SK-N-MC (cell line): ENCODE measurements around the gene PLAAT5.
"Not testable (repeated sequence)": the region's sequence is repeated elsewhere in the genome, so short reads cannot be mapped to it uniquely, and the experiment has no call there.

Source experiments
- DNase-seq: peaks from one replicate; pipeline ENCODE4 v3.0.0-alpha.2; 2011; ENCODE audit warnings: low read depth, low spot score
- H3K27ac ChIP-seq: fragments of 200-600 bp; sonication (generic); 2 replicates; pipeline ENCODE4 v1.5.1; 2016; ENCODE audit warnings: mixed run types
- H3K36me3 ChIP-seq: fragments of 200-600 bp; sonication (generic); 2 replicates; pipeline ENCODE4 v1.6.1; 2017; ENCODE audit warnings: antibody characterized with exemption, low read length, mixed read lengths; ENCODE audit not compliant: insufficient read depth
- H3K4me3 ChIP-seq: fragments of 200-600 bp; sonication (generic); 2 replicates; pipeline ENCODE4 v1.5.1; 2016
- H3K9ac ChIP-seq: fragments of 200-600 bp; sonication (generic); 2 replicates; pipeline ENCODE4 v1.8.0; 2017; ENCODE audit warnings: mixed run types, mixed read lengths; ENCODE audit not compliant: insufficient read length
- H3K9me3 ChIP-seq: fragments of 200-600 bp; sonication (generic); 2 replicates; pipeline ENCODE4 v1.6.1; 2017; ENCODE audit warnings: low read depth, mild to moderate bottlenecking, antibody characterized with exemption, low read length, moderate library complexity, mixed read lengths
- EZH2 ChIP-seq: fragments of 200-600 bp; sonication (generic); IDR thresholded peaks from one replicate; pipeline ENCODE4 v1.6.1; 2017; ENCODE audit warnings: antibody characterized with exemption
- FOXP2 ChIP-seq: optimal IDR thresholded peaks from 2 replicates; pipeline ENCODE3; 2011; ENCODE audit warnings: mild to moderate bottlenecking, moderate library complexity; ENCODE audit not compliant: insufficient read depth; ENCODE audit errors: extremely low read length, control extremely low read depth
- POLR2AphosphoS5 ChIP-seq: IDR thresholded peaks from 2 replicates; pipeline ENCODE4 v1.6.1; 2012; ENCODE audit warnings: mild to moderate bottlenecking, low read depth, low read length, borderline replicate concordance

The PLAAT5 gene

DNA sequence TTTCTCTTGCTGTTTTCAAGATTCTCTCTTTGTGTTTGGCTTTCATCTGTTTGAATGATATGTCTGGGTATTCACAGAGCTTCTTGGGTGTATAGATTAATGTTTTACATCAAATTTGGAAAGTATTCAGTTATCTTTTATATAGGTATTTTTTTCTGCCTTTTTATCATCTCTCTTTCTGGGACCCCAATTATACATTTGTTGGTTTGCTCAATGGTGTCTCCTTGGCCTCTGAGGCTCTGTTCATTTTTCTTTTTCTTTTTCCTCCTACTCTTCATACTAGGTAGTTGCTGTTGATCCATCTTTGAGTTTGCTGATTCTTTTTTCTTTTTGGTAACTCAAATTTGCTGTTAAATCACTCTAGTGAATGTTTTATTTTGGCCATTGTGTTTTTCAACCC lies 14.3 kb downstream of the PLAAT5 start:
- H3K9ac ChIP-seq, result no peak overlapping the region
- DNase-seq, result no peak
- H3K27ac ChIP-seq, result no peak overlapping the region
- TF ChIP-seq POLR2AphosphoS5, result no peak
- TF ChIP-seq FOXP2, result no peak
- TF ChIP-seq EZH2, result no peak
- H3K9me3 ChIP-seq, result no peaks in the 10 kb centered on the region
- no peak overlapping the region for H3K4me3 ChIP-seq
- no peaks in the 10 kb centered on the region for H3K36me3 ChIP-seq

DNA sequence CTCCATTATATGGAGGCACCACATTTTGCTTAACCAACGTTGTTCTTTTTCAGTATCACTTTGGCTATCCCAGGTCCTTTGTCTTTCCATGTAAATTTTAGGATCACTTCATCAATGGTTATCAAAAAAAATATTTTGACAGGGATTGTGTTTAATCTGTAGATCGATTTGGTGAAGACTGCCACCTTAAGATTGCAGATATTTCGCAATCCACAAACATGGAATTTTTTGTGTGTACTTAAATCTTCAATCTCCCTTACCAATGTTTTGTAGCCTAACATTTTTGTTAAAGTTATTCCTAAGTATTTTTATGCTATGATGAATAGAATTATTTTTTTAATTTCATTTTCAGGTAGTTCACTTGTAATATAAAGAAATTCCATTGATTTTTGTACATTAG lies 18.6 kb downstream of the PLAAT5 start:
- no peak for TF ChIP-seq FOXP2
- no peak for TF ChIP-seq POLR2AphosphoS5
- no peak for TF ChIP-seq EZH2
- no peaks in the 10 kb centered on the region for H3K9me3 ChIP-seq
- H3K4me3 ChIP-seq, result no peak overlapping the region
- no peak overlapping the region for H3K9ac ChIP-seq
- DNase-seq, result no peak
- H3K27ac ChIP-seq, result no peak overlapping the region
- no peaks in the 10 kb centered on the region for H3K36me3 ChIP-seq

GRCh38 chr11:63470311-63470710 lies 20.7 kb downstream of the PLAAT5 start:
- TF ChIP-seq FOXP2, result no peak
- TF ChIP-seq EZH2, result no peak
- no peak for TF ChIP-seq POLR2AphosphoS5
- Histone ChIP-seq H3K27ac (no peak overlapping the region), H3K9ac (no peak overlapping the region), H3K9me3 (no peaks in the 10 kb centered on the region), H3K4me3 (no peak overlapping the region), H3K36me3 (no peaks in the 10 kb centered on the region)
- no peak for DNase-seq

DNA sequence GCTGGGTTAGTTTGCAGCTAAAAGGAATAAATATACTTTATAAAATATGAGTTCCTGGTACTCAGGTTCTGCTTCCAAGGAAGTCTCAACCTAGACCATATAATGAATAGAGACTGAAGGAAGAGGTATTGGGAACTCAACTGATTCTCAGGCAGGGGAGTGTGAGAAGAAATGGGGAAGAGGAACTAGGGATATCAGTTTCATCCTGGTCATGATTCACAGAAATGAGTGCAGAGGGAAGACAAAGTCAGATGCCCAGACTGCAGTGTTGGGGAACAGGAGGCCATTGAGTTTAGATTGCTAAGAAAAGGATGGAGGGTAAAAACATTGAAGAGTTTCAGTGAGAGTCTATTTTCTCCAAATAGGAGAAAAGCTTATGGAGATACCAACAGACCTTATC lies 28.8 kb downstream of the PLAAT5 start:
- DNase-seq, result no peak
- no peak overlapping the region for H3K27ac ChIP-seq
- no peak for TF ChIP-seq FOXP2
- no peak for TF ChIP-seq POLR2AphosphoS5
- no peak for TF ChIP-seq EZH2
- no peaks in the 10 kb centered on the region for H3K36me3 ChIP-seq
- no peaks in the 10 kb centered on the region for H3K9me3 ChIP-seq
- no peak overlapping the region for H3K4me3 ChIP-seq
- no peak overlapping the region for H3K9ac ChIP-seq

DNA sequence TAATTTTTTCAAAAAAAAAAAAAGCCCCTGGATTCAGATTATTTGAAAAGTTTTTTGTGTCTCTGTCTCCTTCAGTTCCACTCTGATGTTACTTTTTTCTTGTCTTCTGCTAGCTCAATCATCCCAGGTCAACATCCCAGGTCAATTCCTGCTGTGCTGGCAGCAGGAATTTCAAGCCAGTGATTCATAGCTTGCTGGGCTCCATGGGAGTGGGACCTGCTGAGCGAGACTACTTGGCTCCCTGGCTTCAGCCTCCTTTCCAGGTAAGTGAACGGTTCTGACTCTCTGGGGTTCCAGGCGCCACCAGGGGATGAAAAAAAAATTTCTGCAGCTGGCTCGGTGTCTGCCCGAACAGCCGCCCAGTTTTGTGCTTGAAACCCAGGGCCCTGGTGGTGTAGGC lies 31.4 kb downstream of the PLAAT5 start:
- Histone ChIP-seq H3K9me3 (no peaks in the 10 kb centered on the region), H3K4me3 (no peak overlapping the region), H3K36me3 (no peaks in the 10 kb centered on the region), H3K9ac (no peak overlapping the region), H3K27ac (no peak overlapping the region)
- DNase-seq, result no peak
- no peak for TF ChIP-seq POLR2AphosphoS5
- no peak for TF ChIP-seq EZH2
- TF ChIP-seq FOXP2, result no peak

GRCh38 chr11:63448646-63449045 lies 42.3 kb downstream of the PLAAT5 start:
- TF ChIP-seq FOXP2 (no peak), EZH2 (no peak), POLR2AphosphoS5 (no peak)
- Histone ChIP-seq H3K36me3 (no peaks in the 10 kb centered on the region), H3K9ac (no peak overlapping the region), H3K9me3 (no peaks in the 10 kb centered on the region), H3K27ac (no peak overlapping the region), H3K4me3 (no peak overlapping the region)
- no peak for DNase-seq

- H3K27ac ChIP-seq, result no peak overlapping the region
- no peak for DNase-seq
- TF ChIP-seq FOXP2, result no peak
- no peak overlapping the region for H3K4me3 ChIP-seq
- no peaks in the 10 kb centered on the region for H3K36me3 ChIP-seq
- H3K9me3 ChIP-seq, result no peaks in the 10 kb centered on the region
- H3K9ac ChIP-seq, result no peak overlapping the region
Measured at GRCh38 chr11:63445720-63446119, 45.2 kb downstream of the PLAAT5 start.

- no peaks in the 10 kb centered on the region for H3K36me3 ChIP-seq
- no peak overlapping the region for H3K9ac ChIP-seq
- DNase-seq, result no peak
- no peak overlapping the region for H3K27ac ChIP-seq
- TF ChIP-seq FOXP2 (no peak), POLR2AphosphoS5 (no peak), EZH2 (no peak)
- H3K9me3 ChIP-seq, result no peaks in the 10 kb centered on the region
- H3K4me3 ChIP-seq, result no peak overlapping the region
Measured at GRCh38 chr11:63445118-63445517, 45.8 kb downstream of the PLAAT5 start.

- Histone ChIP-seq H3K27ac (no peak overlapping the region), H3K4me3 (no peak overlapping the region), H3K9me3 (no peaks in the 10 kb centered on the region), H3K36me3 (no peaks in the 10 kb centered on the region), H3K9ac (no peak overlapping the region)
- TF ChIP-seq POLR2AphosphoS5 (no peak), FOXP2 (no peak), EZH2 (no peak)
- DNase-seq, result no peak
Measured at GRCh38 chr11:63444160-63444559, 46.8 kb downstream of the PLAAT5 start.

GRCh38 chr11:63443714-63444113 lies 47.3 kb downstream of the PLAAT5 start:
- DNase-seq, result no peak
- no peak overlapping the region for H3K4me3 ChIP-seq
- H3K9me3 ChIP-seq, result no peaks in the 10 kb centered on the region
- H3K36me3 ChIP-seq, result no peaks in the 10 kb centered on the region
- no peak for TF ChIP-seq POLR2AphosphoS5
- no peak for TF ChIP-seq EZH2
- TF ChIP-seq FOXP2, result no peak
- no peak overlapping the region for H3K9ac ChIP-seq
- H3K27ac ChIP-seq, result no peak overlapping the region

- H3K9ac ChIP-seq, H3K27ac ChIP-seq, DNase-seq, H3K36me3 ChIP-seq, H3K4me3 ChIP-seq, H3K9me3 ChIP-seq: not testable (repeated sequence)
Measured at GRCh38 chr11:63435831-63436230, 55.1 kb downstream of the PLAAT5 start.

DNA sequence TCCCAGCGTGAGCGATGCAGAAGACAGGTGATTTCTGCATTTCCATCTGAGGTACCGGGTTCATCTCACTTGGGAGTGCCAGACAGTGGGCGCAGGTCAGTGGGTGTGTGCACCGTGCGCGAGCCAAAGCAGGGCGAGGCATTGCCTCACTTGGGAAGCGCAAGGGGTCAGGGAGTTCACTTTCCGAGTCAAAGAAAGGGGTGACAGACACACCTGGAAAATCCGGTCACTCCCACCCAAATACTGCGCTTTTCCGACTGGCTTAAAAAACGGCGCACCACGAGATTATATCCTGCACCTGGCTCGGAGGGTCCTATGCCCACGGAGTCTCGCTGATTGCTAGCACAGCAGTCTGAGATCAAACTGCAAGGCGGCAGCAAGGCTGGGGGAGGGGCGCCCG lies 55.6 kb downstream of the PLAAT5 start:
- H3K36me3 ChIP-seq, H3K4me3 ChIP-seq, H3K9ac ChIP-seq, H3K9me3 ChIP-seq, H3K27ac ChIP-seq, DNase-seq: not testable (repeated sequence)

GRCh38 chr11:63430731-63431130 lies 60.2 kb downstream of the PLAAT5 start:
- H3K9me3 ChIP-seq, DNase-seq, H3K36me3 ChIP-seq, H3K9ac ChIP-seq, H3K27ac ChIP-seq, H3K4me3 ChIP-seq: not testable (repeated sequence)
